ENCODE data around the gene POP7.

DNA sequence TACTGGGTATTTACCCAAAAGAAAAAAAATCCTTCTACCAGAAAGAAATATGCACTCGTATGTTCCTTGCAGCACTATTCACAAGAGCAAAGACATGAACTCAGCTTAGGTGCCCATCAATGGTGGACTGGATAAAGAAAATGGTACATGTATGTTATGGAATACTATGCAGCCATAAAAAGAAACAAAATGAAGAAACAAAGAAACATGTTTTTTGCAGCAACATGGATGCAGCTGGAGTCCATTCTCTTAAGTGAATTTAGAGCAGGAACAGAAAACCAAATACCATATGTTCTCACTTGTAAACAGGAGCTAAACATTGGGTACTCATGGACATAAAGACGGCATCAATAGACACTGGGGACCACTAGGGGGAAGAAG lies 37.9 kb upstream of the POP7 start:
- TF ChIP-seq, protein P1, sequence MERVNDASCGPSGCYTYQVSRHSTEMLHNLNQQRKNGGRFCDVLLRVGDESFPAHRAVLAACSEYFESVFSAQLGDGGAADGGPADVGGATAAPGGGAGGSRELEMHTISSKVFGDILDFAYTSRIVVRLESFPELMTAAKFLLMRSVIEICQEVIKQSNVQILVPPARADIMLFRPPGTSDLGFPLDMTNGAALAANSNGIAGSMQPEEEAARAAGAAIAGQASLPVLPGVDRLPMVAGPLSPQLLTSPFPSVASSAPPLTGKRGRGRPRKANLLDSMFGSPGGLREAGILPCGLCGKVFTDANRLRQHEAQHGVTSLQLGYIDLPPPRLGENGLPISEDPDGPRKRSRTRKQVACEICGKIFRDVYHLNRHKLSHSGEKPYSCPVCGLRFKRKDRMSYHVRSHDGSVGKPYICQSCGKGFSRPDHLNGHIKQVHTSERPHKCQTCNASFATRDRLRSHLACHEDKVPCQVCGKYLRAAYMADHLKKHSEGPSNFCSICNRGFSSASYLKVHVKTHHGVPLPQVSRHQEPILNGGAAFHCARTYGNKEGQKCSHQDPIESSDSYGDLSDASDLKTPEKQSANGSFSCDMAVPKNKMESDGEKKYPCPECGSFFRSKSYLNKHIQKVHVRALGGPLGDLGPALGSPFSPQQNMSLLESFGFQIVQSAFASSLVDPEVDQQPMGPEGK (CRISPR knock-in tag; IDR thresholded peaks at IDR 0.05; ENCODE audit: borderline replicate concordance), result no peak
- no peak for TF ChIP-seq ZNF70 (CRISPR knock-in tag; IDR thresholded peaks at IDR 0.05)
- TF ChIP-seq CREB5 (CRISPR knock-in tag; IDR thresholded peaks at IDR 0.05; ENCODE audit: low read depth), result no peak
- no peak for TF ChIP-seq TSHZ2 (CRISPR knock-in tag; IDR thresholded peaks at IDR 0.05)
- TF ChIP-seq RARB (CRISPR knock-in tag; IDR thresholded peaks at IDR 0.05), result no peak
- TF ChIP-seq ESRRG (CRISPR knock-in tag; IDR thresholded peaks at IDR 0.05), result no peak
- TF ChIP-seq ZFP30 (CRISPR knock-in tag; IDR thresholded peaks at IDR 0.05), result no peak
- no peak for TF ChIP-seq ISL1 (CRISPR knock-in tag; IDR thresholded peaks at IDR 0.05)
- TF ChIP-seq ZC3H10 (CRISPR knock-in tag; IDR thresholded peaks at IDR 0.05), result no peak
- TF ChIP-seq CSRNP3 (CRISPR knock-in tag; IDR thresholded peaks at IDR 0.05), result no peak
- TF ChIP-seq OSR1 (CRISPR knock-in tag; IDR thresholded peaks at IDR 0.05), result no peak
- no peak for TF ChIP-seq ZNF565 (CRISPR knock-in tag; conservative IDR thresholded peaks at IDR 0.05; ENCODE audit: low read depth)
- no peak for TF ChIP-seq ZFP3 (CRISPR knock-in tag; IDR thresholded peaks at IDR 0.05)
- no peak for TF ChIP-seq ARNTL (CRISPR knock-in tag; IDR thresholded peaks at IDR 0.05; ENCODE audit: borderline replicate concordance, low read depth)
